C4-2B (cell line): ENCODE data around the gene TAGLN2.
A peak's percentile ranks its signal among the peaks of the same experiment; 100 is the strongest.

Source experiments
- H3K27ac ChIP-seq: fragments of 450-650 bp; 2 replicates; pipeline ENCODE4 v1.5.1; 2017
- ZFX ChIP-seq: fragments of 450-650 bp; IDR thresholded peaks from 2 replicates; pipeline ENCODE4 v1.6.1; 2017
- TF ChIP-seq, protein P1 (sequence below): fragments of 450-650 bp; conservative IDR thresholded peaks from 2 replicates; pipeline ENCODE4 v1.5.1; 2017; ENCODE audit warnings: mild to moderate bottlenecking

TAGLN2 gene

GRCh38 chr1:159923203-159924024 is 1.9 kb downstream of the TAGLN2 start:
- TF ChIP-seq, protein P1, sequence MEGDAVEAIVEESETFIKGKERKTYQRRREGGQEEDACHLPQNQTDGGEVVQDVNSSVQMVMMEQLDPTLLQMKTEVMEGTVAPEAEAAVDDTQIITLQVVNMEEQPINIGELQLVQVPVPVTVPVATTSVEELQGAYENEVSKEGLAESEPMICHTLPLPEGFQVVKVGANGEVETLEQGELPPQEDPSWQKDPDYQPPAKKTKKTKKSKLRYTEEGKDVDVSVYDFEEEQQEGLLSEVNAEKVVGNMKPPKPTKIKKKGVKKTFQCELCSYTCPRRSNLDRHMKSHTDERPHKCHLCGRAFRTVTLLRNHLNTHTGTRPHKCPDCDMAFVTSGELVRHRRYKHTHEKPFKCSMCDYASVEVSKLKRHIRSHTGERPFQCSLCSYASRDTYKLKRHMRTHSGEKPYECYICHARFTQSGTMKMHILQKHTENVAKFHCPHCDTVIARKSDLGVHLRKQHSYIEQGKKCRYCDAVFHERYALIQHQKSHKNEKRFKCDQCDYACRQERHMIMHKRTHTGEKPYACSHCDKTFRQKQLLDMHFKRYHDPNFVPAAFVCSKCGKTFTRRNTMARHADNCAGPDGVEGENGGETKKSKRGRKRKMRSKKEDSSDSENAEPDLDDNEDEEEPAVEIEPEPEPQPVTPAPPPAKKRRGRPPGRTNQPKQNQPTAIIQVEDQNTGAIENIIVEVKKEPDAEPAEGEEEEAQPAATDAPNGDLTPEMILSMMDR: no peak
- TF ChIP-seq ZFX: no peak
- H3K27ac ChIP-seq: peak overlapping the region; percentile 89; the same call in 1 of the 2 replicates

- TF ChIP-seq, protein P1: no peak
- no peak for TF ChIP-seq ZFX
Observed at GRCh38 chr1:159922511-159923202, 2.6 kb downstream of the TAGLN2 start.

DNA sequence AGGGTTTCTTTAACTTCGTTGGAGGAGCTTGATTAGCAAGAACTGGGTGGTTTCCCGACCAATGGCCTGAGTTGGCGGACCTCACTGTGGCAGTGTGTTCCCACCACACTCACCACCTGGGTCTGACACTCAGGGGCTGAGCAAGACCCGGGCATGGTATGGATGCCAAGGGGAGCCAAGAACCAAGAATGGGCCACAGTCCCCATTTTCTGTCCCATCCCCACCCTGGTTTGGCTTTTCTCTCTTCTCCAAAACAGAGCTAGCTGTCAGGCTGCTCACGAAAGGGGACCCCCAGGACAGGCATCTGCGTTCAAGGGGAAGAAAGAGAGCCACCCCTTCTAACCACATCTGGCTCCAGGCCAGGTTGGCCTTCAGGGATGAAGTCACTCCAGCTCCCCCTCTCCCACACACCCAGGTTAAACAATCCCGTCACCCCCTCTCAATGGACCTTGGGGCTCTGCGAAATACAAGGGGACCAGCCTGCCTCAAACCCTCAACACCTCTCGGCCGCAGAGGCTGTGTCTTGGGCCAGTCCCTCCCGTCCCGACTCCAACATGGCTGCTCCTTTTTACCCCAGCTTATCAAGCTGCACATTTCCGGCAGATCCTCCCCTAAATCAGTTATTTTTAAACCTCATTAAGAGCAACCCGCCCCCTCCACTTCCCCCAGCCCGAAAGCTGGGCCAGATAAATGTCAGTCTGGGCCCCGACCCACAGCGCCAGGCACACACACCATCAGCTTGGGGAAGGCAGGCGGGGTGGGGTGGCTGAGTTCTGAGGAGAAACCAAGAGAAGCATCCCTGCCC is 3.4 kb downstream of the TAGLN2 start:
- no peak overlapping the region for H3K27ac ChIP-seq
- TF ChIP-seq, protein P1: no peak
- TF ChIP-seq ZFX: no peak

More at GRCh38 chr1:159922511-159923202, 2.6 kb downstream of the TAGLN2 start:
- no peak overlapping the region; the same call in 1 of the 2 replicates for H3K27ac ChIP-seq

DNA sequence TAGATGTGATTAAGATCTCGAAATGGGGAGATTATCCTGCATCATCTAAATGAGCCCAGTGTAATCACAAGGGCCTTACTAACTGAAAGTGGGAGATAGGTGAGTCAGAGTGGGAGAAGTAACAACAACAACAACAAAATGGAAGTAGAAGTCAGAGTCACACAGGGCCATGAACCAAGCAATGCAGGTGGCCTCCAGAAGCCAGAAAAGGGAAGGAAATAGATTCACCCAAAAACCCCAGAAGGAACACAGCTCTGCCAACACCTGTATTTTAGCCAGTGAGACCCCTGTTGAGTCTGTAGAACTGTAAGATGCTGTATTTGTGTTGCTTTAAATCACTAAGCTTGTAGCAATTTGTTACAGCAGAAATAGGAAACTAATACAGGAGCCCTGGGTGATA is 4.1 kb downstream of the TAGLN2 start:
- H3K27ac ChIP-seq: no peak overlapping the region
- no peak for TF ChIP-seq ZFX
- TF ChIP-seq, protein P1: no peak

- H3K27ac ChIP-seq: no peak overlapping the region
- TF ChIP-seq, protein P1: no peak
- no peak for TF ChIP-seq ZFX
Observed at GRCh38 chr1:159920651-159921050, 4.7 kb downstream of the TAGLN2 start.

GRCh38 chr1:159920202-159920601 is 5.1 kb downstream of the TAGLN2 start:
- H3K27ac ChIP-seq: no peak overlapping the region
- TF ChIP-seq ZFX: no peak
- TF ChIP-seq, protein P1: no peak
